NCI-H2171 (cell line): Measurements from ENCODE around the gene PCBP3.
"Not testable (repeated sequence)": the region's sequence is repeated elsewhere in the genome, so short reads cannot be mapped to it uniquely, and the experiment has no call there.

Experiments
- DNase-seq: peaks from one replicate; lab custom pipeline; 2025; lab: John Stamatoyannopoulos, UW

Gene PCBP3

DNA sequence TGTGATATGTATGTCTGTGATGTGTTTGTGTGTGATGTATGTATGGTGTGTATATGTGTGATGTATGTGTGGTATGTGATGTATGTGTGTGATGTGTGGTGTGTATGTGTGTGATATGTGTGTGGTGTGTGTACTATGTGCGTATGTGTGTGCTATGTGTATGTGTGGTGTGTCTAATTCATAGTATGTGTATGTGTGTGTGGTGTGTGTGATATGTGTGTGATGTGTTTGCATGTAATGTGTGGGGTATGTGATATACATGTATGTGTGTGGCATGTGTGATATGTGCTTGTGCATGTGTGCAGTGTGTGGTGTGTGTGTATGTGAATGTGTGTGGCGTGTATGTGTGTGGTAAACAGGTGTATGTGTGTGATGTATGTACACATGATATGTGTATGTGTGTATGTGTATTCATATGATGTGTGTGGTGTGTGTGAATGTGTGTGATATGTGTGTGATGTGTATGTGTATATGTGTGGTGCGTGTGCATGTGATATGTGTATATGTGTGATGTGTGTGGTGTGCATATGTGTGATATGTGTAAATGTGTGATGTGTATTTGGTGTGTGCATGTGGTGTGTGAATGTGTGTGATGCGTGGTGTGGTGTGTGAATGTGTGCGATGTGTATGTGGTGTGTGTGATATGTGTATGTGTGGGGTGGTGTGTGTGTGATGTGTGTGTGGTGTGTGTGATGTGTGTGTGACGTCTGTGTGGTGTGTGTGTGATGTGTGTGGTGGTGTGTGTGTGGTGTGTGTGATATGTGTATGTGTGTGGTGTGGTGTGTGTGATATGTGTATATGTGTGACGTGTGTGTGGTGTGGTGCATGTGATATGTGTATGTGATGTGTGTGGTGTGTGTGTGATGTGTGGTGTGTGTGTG, 8.0 kb upstream of the PCBP3 start:
- no peak for DNase-seq

GRCh38 chr21:45636459-45636858, 7.1 kb upstream of the PCBP3 start:
- DNase-seq = no peak

DNA sequence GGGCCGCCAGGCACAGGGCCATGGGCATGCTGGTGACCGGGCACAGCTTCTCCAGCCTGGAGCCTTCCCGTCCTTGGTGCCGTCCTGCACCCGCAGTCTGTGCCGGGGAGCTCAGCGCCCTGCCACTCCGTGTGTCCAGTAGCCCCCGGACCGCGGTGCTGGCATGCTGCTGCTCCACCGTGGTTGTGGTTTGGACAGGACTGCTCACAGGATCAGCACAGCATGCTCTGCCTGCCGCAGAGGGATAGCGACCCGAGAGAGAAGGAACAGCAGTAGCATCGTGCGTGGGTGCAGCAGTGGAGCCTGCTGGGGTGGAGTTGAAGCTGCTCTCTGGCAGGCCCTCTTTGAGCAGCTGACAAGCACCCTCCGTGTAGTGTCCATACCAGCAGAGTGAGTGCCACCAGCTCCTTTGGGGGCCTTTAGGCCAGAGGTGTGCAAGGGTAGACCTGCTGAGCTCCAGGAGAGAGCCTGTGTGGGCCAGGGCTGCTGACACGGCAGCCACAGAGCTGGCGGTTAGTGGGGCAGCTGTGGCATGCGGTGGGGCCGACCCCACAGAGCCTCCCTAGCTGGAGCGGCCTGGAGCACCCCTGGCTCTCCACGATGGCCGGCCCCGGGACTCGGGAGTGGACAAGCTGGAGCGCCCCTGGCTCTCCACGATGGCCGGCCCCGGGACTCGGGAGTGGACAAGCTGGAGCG, 6.4 kb upstream of the PCBP3 start:
- DNase-seq = no peak

GRCh38 chr21:45637883-45638282, 5.6 kb upstream of the PCBP3 start:
- no peak for DNase-seq

DNA sequence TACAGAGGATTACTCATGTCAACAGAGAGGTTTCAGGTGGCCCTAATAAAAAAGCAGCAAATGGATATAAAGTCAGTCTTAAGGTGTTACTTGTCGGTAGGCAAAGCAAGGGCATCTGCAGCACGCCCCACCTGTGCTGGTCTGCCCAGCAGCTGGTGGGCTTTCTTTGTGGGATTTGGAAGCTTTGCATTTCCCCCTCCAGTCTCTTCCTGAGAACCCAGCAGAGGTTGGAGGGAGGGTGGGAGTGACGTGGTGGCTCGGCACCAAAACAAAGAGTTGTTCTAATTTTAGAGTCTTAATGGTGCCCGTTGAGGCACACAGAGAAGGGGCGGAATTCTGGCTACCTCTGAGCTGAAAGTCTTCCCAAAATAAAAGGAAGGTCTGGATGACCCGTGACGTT, 4.8 kb upstream of the PCBP3 start:
- no peak for DNase-seq

- no peak for DNase-seq
Observed at GRCh38 chr21:45639206-45640000, 4.1 kb upstream of the PCBP3 start.

GRCh38 chr21:45640001-45640887, 3.3 kb upstream of the PCBP3 start:
- DNase-seq = no peak

DNA sequence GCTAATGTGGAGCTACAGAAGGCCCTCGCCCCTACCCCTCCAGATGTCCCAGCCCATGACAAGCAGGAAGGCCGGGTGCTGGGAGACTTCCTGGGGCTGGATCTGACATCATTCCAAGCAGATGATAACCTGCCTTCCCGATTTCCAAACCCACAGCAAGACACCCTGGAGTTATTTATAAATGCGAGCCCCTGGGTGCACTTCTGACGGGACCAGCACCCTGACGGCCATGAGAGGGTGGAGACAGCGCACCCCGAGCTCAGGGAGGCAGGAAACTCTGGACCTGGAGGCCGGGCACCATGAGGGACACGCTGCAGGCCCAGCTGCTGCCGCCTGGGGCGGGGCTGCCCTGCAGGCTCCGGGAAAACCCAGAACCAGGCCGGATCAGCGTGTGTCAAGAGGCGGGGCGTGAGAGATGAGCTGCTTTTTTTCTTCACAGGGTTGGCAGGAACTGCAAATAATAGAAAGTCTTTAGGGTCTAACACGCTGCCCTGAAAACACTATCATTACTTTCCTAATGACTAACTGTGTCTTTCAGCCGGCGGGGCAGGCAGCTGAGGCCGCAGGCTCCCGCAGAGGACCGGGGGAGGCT, 2.5 kb upstream of the PCBP3 start:
- DNase-seq = no peak

DNA sequence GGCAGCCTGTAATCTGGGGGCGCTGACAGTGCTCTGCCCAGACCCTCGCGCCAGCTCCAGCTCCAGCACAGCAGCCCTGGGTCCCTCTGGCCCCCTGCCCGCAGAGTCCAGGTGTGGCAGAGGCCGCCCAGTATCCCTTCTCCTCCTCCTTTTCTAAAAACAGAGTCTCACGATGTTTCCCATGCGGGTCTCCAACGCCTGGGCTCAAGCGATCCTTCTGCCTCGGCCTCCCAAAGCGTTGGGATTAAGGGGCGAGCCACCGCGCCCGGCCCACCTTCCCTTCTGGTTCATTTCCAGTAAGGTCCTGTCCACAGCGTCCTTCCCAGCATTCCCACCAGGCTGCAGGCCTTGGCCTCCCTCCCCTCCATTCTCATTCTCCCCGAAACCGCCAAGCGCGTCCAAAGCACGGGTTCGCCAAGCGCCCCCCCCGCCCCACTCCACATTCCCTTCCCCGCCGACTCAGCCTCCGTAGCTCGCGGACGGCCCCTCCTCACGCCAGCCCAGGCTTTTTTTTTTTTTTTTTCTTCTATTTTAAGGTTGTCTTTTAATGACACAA, 2.0 kb upstream of the PCBP3 start:
- DNase-seq = no peak

- DNase-seq = no peak
Observed at GRCh38 chr21:45642122-45642813, 1.3 kb upstream of the PCBP3 start.

GRCh38 chr21:45644041-45644906, 749 bp downstream of the PCBP3 start:
- DNase-seq = no peak

- no peak for DNase-seq
Observed at GRCh38 chr21:45651921-45652320, 8.4 kb downstream of the PCBP3 start.

DNA sequence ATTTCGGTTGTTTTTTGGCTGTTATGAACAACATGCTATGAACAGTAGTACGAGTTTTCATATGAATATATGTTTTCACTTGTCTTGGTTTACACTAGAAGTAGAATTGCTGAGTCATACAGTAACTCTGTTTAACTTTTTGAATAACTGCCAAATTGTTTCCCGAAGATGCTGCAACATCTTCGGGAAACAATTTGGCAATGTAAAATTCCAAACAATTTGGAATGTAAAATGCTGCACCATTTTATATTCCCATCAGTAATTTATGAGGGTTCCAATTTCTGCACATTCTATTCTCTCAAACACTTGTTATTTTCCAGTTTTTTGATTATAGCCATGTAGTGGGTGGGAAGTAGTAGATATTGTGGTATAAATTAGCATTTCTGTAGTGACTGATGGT, 11.6 kb downstream of the PCBP3 start:
- DNase-seq = no peak

- not testable (repeated sequence) for DNase-seq
Observed at GRCh38 chr21:45656114-45656513, 12.6 kb downstream of the PCBP3 start.

GRCh38 chr21:45661913-45662622, 18.5 kb downstream of the PCBP3 start:
- not testable (repeated sequence) for DNase-seq

DNA sequence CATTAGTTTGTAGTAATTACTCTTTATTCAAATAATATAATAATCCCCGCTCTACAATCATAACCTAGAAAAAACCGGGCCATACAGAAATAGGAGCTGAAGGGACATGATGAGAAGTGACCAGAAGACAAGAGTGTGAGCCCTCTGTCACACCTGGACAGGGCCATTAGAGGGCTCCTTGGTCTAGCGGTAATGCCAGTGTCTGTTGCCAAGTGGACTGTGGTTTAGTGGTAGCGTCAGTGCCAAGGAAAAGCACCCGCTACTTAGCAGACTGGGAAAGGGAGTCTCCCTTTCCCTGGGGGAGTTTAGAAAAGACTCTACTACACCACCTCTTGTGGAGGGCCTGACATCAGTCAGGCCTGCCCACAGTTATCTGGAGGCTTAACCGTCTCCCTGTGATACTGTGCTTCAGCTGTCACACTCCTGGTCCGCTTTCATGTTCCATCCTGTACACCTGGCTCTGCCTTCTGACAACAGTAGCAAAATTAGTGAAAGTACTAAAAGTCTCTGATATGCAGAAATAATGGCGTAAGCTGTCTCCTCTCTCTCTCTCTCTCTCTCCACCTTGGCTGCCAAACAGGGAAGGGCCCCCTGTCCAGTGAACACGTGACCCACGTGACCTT, 19.2 kb downstream of the PCBP3 start:
- not testable (repeated sequence) for DNase-seq

GRCh38 chr21:45669382-45669781, 25.9 kb downstream of the PCBP3 start:
- no peak for DNase-seq

GRCh38 chr21:45670731-45671130, 27.2 kb downstream of the PCBP3 start:
- peak; percentile 73 for DNase-seq
